Fibroblast of skin of scalp (primary cell): Measurements from ENCODE around the gene NADK.

Experiments used
- DNase-seq: peaks from one replicate; pipeline ENCODE4 v3.0.0-alpha.2; 2013

Gene NADK

DNA sequence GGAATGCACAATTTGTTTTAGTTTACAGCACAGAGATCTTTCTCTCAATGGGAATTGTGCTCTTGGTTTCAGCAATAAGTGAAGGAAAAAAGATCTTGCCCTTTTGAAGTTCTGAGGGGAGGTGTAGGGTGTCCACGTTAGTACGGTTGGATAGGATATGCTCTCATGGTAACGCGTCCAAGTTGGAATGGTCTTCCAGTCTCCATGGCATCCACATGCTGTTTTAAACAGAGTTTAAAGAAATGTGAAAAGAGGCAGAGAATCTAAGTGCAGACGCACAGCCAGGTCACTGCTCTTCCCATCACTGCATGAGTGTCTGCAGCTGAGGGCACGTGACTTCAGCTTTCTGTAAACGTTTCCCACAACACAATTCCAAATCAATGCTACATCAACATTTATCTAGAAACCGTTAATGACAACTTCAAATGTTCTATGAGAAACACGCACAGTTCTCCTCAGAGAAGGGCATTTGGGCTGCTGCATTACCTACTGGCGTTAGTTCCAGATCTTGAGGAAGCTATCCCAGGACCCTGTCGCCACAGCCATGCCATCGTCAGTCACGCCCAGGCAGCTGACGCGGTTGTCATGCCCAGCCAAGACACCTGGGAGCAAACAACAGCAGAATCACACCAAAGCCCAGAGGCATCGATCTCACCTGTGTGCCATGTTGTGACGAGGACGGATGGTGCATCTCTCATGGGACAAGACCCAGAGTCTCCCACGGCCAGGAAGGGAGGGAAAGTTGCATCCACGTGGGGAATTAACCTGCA lies 8.8 kb upstream of the NADK start:
- no peak for DNase-seq

- no peak for DNase-seq
These were observed 7.4 kb upstream of the NADK start for GRCh38 chr1:1785666-1786065.

DNA sequence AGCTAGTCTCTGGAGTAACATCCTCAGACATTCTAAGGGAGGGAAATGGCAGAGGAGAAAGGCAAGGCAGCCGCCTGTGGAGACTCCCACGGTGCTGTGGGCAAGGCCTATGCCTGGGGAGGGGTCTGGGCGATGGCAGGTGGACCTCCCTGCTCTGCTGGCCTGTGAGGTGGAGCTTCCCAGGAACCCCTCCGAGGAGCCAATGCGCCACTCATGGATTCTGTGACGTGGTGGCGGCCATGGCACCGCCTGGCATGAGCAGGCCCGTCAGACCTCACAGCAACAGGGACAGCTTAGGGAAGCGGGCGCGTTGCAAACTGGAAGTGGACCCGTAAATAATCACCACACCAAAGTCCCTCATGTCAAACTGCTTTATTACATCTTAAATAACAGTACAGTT lies 6.7 kb upstream of the NADK start:
- no peak for DNase-seq

- DNase-seq = no peak
These were observed 5.0 kb upstream of the NADK start for GRCh38 chr1:1783320-1783719.

- DNase-seq = peak; percentile 53
These were observed 4.3 kb upstream of the NADK start for GRCh38 chr1:1782399-1783221.

- no peak for DNase-seq
These were observed 3.2 kb upstream of the NADK start for GRCh38 chr1:1781526-1781903.

DNA sequence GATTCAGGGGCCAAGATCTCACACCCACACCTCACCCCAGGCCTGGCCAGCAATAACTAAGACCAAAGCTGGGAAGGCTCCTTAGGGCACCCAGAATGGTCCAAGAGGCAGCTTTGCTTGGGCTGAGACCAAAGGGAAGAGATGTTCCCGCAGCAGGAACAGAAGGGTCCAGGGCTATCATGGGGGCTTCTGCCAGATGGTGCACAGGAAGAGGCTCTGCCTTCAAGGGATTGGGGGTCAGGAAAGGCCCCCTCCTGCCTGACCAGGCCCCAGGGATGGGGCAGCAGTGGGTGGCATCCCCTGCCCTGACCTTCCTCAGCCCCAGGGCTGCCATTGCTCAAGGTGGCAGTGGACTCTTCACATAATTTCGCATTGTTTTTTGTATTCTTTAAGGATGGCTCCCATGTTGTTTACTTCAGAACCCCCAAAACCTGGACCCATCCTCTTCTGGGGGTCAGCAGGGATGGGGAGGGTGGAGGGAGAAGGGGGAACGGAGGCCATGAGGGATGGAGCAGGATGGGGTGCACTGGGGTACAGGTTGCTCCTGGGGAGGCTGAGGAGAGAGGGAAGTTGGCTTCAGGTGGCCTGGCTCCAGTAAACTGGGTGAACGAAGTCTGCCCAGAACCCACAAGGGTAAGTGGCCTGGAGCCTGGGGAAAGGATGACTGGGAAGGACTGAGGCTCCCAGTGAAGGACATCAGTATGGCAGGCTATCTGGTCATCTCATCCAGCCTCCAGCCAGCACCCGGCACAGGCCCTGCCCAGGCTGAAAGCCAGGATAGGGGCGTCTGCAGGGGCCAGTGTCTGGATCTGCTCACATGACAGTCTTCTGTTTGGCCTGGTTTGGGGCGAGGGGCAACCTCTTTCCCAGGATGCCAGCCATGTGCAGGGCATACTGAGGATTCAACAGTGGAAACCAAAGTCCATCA lies 2.6 kb upstream of the NADK start:
- DNase-seq = no peak

DNA sequence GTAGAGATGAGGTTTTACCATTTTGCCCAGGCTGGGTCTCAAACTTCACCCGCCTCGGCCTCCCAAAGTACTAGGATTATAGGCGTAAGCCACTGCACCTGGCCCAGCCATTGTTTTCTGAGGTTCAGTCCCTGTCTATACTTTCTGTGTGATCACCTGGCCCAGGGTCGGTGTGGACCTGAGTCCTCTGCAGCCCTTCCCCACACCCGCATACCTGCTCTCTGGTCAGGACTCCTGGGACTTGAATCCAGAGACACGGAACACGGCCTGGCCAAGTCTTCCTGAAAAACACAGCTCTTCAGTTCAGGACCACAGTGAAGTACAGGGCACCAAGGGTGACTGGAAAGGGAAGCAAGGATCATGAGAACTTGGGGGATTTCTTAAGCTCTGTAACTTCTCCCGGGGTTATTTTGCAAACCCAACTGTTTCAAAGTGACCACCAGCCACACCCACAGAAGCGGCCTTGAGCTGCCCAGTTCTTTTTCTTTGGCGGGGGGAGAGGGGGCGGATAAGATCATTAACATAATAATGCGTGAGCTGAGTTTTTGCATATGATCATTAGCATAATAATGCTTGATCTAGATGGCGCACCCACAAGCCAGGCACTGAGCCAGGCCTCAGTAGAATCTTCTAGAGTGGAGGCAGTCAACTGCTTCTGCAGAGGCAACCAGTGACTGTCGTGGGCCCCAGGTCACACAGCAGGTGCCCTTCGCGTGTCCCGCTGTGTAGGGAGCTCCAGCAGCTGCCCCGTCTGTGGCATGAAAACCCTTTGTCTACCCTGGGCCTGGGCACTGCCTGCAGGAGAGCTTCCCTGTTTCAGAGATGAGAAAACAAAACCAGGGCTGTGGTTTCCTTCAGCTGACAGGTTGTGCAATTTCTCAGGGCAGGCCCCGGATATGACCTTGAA lies 1.7 kb upstream of the NADK start:
- no peak for DNase-seq

- no peak for DNase-seq
These were observed 1.0 kb upstream of the NADK start for GRCh38 chr1:1779320-1779675.

GRCh38 chr1:1778663-1779319 lies 521 bp upstream of the NADK start:
- DNase-seq = peak; percentile 17

- DNase-seq = peak; percentile 37
These were observed 729 bp downstream of the NADK start for GRCh38 chr1:1777583-1777899.

GRCh38 chr1:1776672-1777582 lies 1.3 kb downstream of the NADK start:
- DNase-seq = no peak

GRCh38 chr1:1775327-1776226 lies 2.7 kb downstream of the NADK start:
- DNase-seq = no peak

- no peak for DNase-seq
These were observed 4.4 kb downstream of the NADK start for GRCh38 chr1:1773874-1774273.

GRCh38 chr1:1771096-1771495 lies 7.2 kb downstream of the NADK start:
- DNase-seq = no peak

- no peak for DNase-seq
These were observed 8.2 kb downstream of the NADK start for GRCh38 chr1:1770102-1770501.

DNA sequence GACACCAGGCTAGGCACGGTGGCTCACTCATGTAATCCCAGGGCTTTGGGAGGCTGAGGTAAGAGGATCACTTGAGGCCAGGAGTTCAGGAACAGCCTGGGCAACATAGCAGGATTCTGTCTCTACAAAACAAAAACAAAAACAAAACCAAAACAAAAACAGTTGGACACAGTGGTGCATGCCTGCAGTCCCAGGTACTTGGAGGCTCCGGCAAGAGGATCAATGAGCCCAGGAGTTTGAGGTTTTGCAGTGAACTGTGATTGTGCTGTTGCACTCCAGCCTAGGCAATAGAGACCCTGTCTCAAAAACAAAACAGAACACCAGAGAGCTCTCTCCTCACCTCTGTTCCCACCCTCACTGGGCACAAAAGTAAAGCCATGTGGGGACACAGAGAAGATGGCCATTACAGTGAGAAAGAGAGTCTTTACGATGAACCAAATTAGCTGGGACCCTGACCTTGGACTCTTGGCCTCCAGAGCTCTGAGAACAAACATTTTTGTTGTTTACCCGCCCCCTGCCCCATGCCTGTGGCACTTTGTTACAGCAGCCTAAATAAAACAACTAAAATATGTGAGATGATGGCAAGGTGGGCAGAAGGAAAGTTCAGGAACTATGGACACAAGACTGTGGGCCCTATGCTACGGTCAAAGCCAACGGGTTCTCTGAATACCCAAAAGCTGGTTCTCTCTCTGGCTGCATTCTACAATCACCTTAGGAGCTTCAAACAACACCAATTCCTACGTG lies 9.8 kb downstream of the NADK start:
- DNase-seq = no peak

- no peak for DNase-seq
These were observed 13.3 kb downstream of the NADK start for GRCh38 chr1:1764876-1765470.
